K562 (cell line): ENCODE data around the gene TMEM81. TPM values are rescaled to one million over a fixed set of nuclear protein-coding genes. Genes with fewer than 3 reads are reported as not detected.

Experiments used
- ATAC-seq: fragments of 200-7000 bp; cut with Tn5 transposase; 3 replicates; pipeline ENCODE4 v1.9.1; 2020; ENCODE audit warnings: moderate library complexity
- BruUV-seq: library from RNA; stranded (reverse); fragments of 400-500 nt; replicated peaks from 2 replicates; lab custom pipeline; 2021; lab: Mats Ljungman, UMichigan
- CTCF ChIA-PET: fragments of 300-600 bp; formaldehyde crosslinking; extraction: SDS; loops from one replicate; lab custom pipeline; 2021; ENCODE audit warnings: low intra/inter-chr PET ratio; lab: Yijun Ruan, JAX
- POLR2A ChIA-PET: fragments of 300-600, 350-650 bp; sonication (Branson Sonifier 250); formaldehyde crosslinking; extraction: SDS; loops from one replicate; lab custom pipeline; 2021; ENCODE audit warnings: antibody characterized with exemption, inconsistent platforms; lab: Yijun Ruan, JAX
- DNase-seq, 4 experiments: peaks; one replicate each; pipeline versions ENCODE4 v3.0.0 to v3.0.0-alpha.2; 2011 to 2018; ENCODE audit warnings: low spot score in 3 of 4, mixed read lengths in 3 of 4; ENCODE audit errors: extremely low read depth in 1 of 4
- FAIRE-seq: peaks from 2 replicates; lab custom pipeline; 2011; peaks lifted over from hg19 to GRCh38; lab: Jason Lieb, UNC
- H2AFZ ChIP-seq: 2 replicates; pipeline ENCODE4 v1.6.0; 2011; ENCODE audit warnings: low read depth, low read length, control low read depth, inconsistent platforms
- H3K27ac ChIP-seq: fragments of 200-600 bp; 3 replicates; pipeline ENCODE4 v1.8.0; 2011; ENCODE audit warnings: low read depth, mild to moderate bottlenecking, control low read depth, inconsistent platforms, low read length, moderate library complexity, mixed read lengths; ENCODE audit errors: extremely low read depth
- H3K27me3 ChIP-seq, 2 experiments: fragments of 300-600 bp in 1 of 2; 2 replicates in 1 of 2; 3 replicates in 1 of 2; pipeline versions ENCODE4 v1.6.0 to v1.8.0; 2011; ENCODE audit warnings: inconsistent platforms in 2 of 2, low read length in 2 of 2, mild to moderate bottlenecking in 1 of 2, mixed read lengths in 1 of 2, moderate library complexity in 1 of 2; ENCODE audit not compliant: control insufficient read depth in 2 of 2, insufficient read depth in 2 of 2
- H3K36me3 ChIP-seq: fragments of 300-600 bp; 3 replicates; pipeline ENCODE4 v1.8.0; 2011; ENCODE audit warnings: mild to moderate bottlenecking, low read length, inconsistent platforms; ENCODE audit not compliant: control insufficient read depth, insufficient read depth
- H3K4me1 ChIP-seq, 2 experiments: fragments of 200-600 bp in 1 of 2; replicated peaks in 1 of 2; 2 replicates in 1 of 2; 3 replicates in 1 of 2; pipeline versions ENCODE4 v1.5.1 to v1.8.0; 2011; ENCODE audit warnings: inconsistent platforms in 2 of 2, low read length in 2 of 2, mild to moderate bottlenecking in 1 of 2, mixed read lengths in 1 of 2, moderate library complexity in 1 of 2; ENCODE audit not compliant: control insufficient read depth in 2 of 2, insufficient read depth in 2 of 2
- H3K4me2 ChIP-seq: 2 replicates; pipeline ENCODE4 v1.6.1; 2011; ENCODE audit warnings: low read length, control low read depth, inconsistent platforms, mixed read lengths; ENCODE audit not compliant: insufficient read depth
- H3K4me3 ChIP-seq: fragments of 200-600 bp; sonication (generic), shearing (Covaris generic); 2 replicates; pipeline ENCODE4 v1.5.1; 2016; ENCODE audit warnings: control low read depth, inconsistent platforms
- H3K79me2 ChIP-seq: fragments of 200-600 bp; 3 replicates; pipeline ENCODE4 v1.8.0; 2011; ENCODE audit warnings: low read length, inconsistent platforms; ENCODE audit not compliant: control insufficient read depth, insufficient read depth
- H3K9ac ChIP-seq, 2 experiments: 2 replicates each; pipeline versions ENCODE4 v1.6.0 to v1.6.1; 2011; ENCODE audit warnings: low read depth in 2 of 2, low read length in 2 of 2, control low read depth in 1 of 2, inconsistent platforms in 1 of 2, mild to moderate bottlenecking in 1 of 2, mixed read lengths in 1 of 2; ENCODE audit not compliant: insufficient read depth in 1 of 2
- H3K9me1 ChIP-seq: one replicate; pipeline ENCODE4 v1.6.0; 2011; ENCODE audit warnings: inconsistent platforms, mild to moderate bottlenecking, low read length, moderate library complexity; ENCODE audit not compliant: control insufficient read depth, insufficient read depth
- H3K9me3 ChIP-seq: replicated peaks from 2 replicates; pipeline ENCODE4 v1.5.1; 2011; ENCODE audit warnings: low read depth, low read length, inconsistent platforms; ENCODE audit not compliant: control insufficient read depth, insufficient read depth
- H4K20me1 ChIP-seq: replicated peaks from 2 replicates; pipeline ENCODE4 v1.6.1; 2011; ENCODE audit warnings: low read length, inconsistent platforms, mixed read lengths; ENCODE audit not compliant: control insufficient read depth, insufficient read depth
- DMBX1 ChIP-seq: fragments of 250-450 bp; sonication (Bioruptor Pico); IDR thresholded peaks from 2 replicates; pipeline ENCODE4 v1.8.0; 2022; ENCODE audit warnings: inconsistent platforms, mild to moderate bottlenecking, moderate library complexity, borderline replicate concordance
- E2F8 ChIP-seq: fragments of 450-650 bp; IDR thresholded peaks from 2 replicates; pipeline ENCODE4 v1.7.1; 2018; ENCODE audit warnings: mild to moderate bottlenecking, low read depth; ENCODE audit not compliant: partially characterized antibody
- HNRNPUL1 ChIP-seq: fragments of 200-400 bp; formaldehyde crosslinking; IDR thresholded peaks from 2 replicates; pipeline ENCODE4 v1.6.1; 2017; ENCODE audit warnings: low read length
- MAFK ChIP-seq: IDR thresholded peaks from 2 replicates; pipeline ENCODE4 v1.6.1; 2011; ENCODE audit warnings: low read length, improper control_type of control experiment
- MLX ChIP-seq, 2 experiments: fragments of 450-650 bp in 1 of 2; sonication (generic) in 1 of 2; formaldehyde crosslinking; conservative IDR thresholded peaks; 2 replicates each; pipeline versions ENCODE4 v1.4.0 to v1.8.1; 2020 to 2022; ENCODE audit warnings: mild to moderate bottlenecking in 1 of 2, missing genetic modification reagents in 1 of 2
- NCOA6 ChIP-seq: fragments of 450-650 bp; IDR thresholded peaks from 2 replicates; pipeline ENCODE4 v1.6.1; 2017; ENCODE audit warnings: mild to moderate bottlenecking
- PRDM10 ChIP-seq: fragments of 450-650 bp; IDR thresholded peaks from 2 replicates; pipeline ENCODE4 v1.6.1; 2018; ENCODE audit not compliant: partially characterized antibody
- SNIP1 ChIP-seq: fragments of 450-650 bp; IDR thresholded peaks from 2 replicates; pipeline ENCODE4 v1.7.1; 2017; ENCODE audit warnings: low read depth, mild to moderate bottlenecking
- ZNF217 ChIP-seq: sonication (generic); formaldehyde crosslinking; IDR thresholded peaks from 2 replicates; pipeline ENCODE4 v1.8.0; 2022; ENCODE audit warnings: mild to moderate bottlenecking, missing genetic modification reagents
- ZNF609 ChIP-seq: sonication (generic); formaldehyde crosslinking; IDR thresholded peaks from 2 replicates; pipeline ENCODE4 v1.8.1; 2023; ENCODE audit warnings: missing genetic modification reagents, mild to moderate bottlenecking, borderline replicate concordance
- WGBS: fragments of 100-300 bp; shearing (Covaris generic); methylation state at CpG from one replicate; pipeline ENCODE4 v1.1.6; 2016; ENCODE audit warnings: low coverage, mixed read lengths; ENCODE audit not compliant: insufficient coverage; ENCODE audit errors: missing lambda C conversion rate; 5-methylcytosine and 5-hydroxymethylcytosine counted together
- in situ Hi-C: fragments of 300-500 bp; cut with MboI; formaldehyde crosslinking; loops from 4 replicates; pipeline ENCODE4 v1.15.0; 2018; ENCODE audit warnings: inconsistent platforms, mixed read lengths
- intact Hi-C: fragments of 100-400 bp; cut with micrococcal nuclease; formaldehyde crosslinking; loops from 2 replicates; pipeline ENCODE4 v1.14.2; 2022
- polyA plus RNA-seq, 8 experiments: library from polyadenylated mRNA; depleted of rRNA in 4 of 8; stranded (reverse) in 5 of 8; unstranded in 3 of 8; fragments of >200 nt; fragmentation: Nextera tagmentation in 2 of 8; fragmentation: Illumina TruSeq in 1 of 8; extraction: Ambion mirVana in 2 of 8; extraction: Trizol in 1 of 8; gene quantifications; 2 replicates each; pipeline versions ENCODE4 v1.2.1 to v1.2.3, GENCODE V29; 2011 to 2014; ENCODE audit warnings: inconsistent platforms in 1 of 8, missing spikeins in 1 of 8
- total RNA-seq, 7 experiments: library from RNA; depleted of rRNA in 6 of 7; stranded (reverse); fragments of >200 nt in 6 of 7; fragmentation: Illumina TruSeq in 2 of 7; extraction: Trizol in 2 of 7; gene quantifications; 2 replicates each; pipeline versions ENCODE4 v1.2.1 to v1.2.3, GENCODE V29; 2011 to 2021; ENCODE audit warnings: low replicate concordance in 1 of 7

TMEM81 gene
- total and polyA plus RNA-seq, 9 of the 15 experiments (the other 6 are each of a cell fraction or from before 2014, with no cell fraction given): 3.2 to 6.1 (median 4.4) TPM

- ATAC-seq (no peak), DNase-seq (no peak), FAIRE-seq (no peak)
- ChIA-PET POLR2A (no interaction called here), CTCF (no interaction called here)
- Histone ChIP-seq H3K79me2 (no peaks in the 10 kb centered on the region), H3K9me1 (no peaks in the 10 kb centered on the region), H3K9me3 (no peaks in the 10 kb centered on the region), H3K4me2 (no peak overlapping the region), H3K9ac (peak overlapping the region in 1 of 2 experiments; percentile 37; a peak in 1 of 4 replicates), H3K27ac (no peak overlapping the region), H3K36me3 (no peaks in the 10 kb centered on the region), H3K4me3 (no peak overlapping the region), H2AFZ (no peak overlapping the region), H3K27me3 (peaks cover 45 to 83% of the 10 kb centered on the region in 2 experiments), H4K20me1 (peaks cover 7% of the 10 kb centered on the region; the same call in 1 of the 2 replicates), H3K4me1 (peaks cover 0 to 21% of the 10 kb centered on the region in 2 experiments; a peak in 3 of 5 replicates)
- BruUV-seq: no TSS peak
- in situ Hi-C loops (no loop called here), intact Hi-C loops (loop anchor here (10.0 kb wide), 1 partner anchor 262 kb away; no protein-coding TSS in a partner anchor)
- 2% methylated on average over 6 of the region's 6 CpGs for WGBS
- TF ChIP-seq E2F8 (no peak), PRDM10 (no peak), ZNF217 (CRISPR knock-in tag) (no peak), MLX (CRISPR knock-in tag; conservative IDR thresholded peaks at IDR 0.05) (no peak), ZNF609 (no peak), SNIP1 (no peak), NCOA6 (no peak), DMBX1 (CRISPR knock-in tag) (no peak), MAFK (no peak), HNRNPUL1 (no peak)
Measured at GRCh38 chr1:205067031-205067430, 17.2 kb downstream of the TMEM81 start.
